ENCODE measurements around the gene JMJD4.

- no peak for TF ChIP-seq CTCF (IDR thresholded peaks at IDR 0.05; ENCODE audit: low read depth, low read length)
- TF ChIP-seq EZH2phosphoT487 (IDR thresholded peaks at IDR 0.05; ENCODE audit: low read depth) = no peak
Measured at GRCh38 chr1:227697321-227697864, 37.7 kb downstream of the JMJD4 start.

Measured in OCI-LY3 (cell line).